ENCODE measurements around the gene PTPN23.
"Not testable (repeated sequence)": the region's sequence is repeated elsewhere in the genome, so short reads cannot be mapped to it uniquely, and the experiment has no call there.

The PTPN23 gene, protein sequence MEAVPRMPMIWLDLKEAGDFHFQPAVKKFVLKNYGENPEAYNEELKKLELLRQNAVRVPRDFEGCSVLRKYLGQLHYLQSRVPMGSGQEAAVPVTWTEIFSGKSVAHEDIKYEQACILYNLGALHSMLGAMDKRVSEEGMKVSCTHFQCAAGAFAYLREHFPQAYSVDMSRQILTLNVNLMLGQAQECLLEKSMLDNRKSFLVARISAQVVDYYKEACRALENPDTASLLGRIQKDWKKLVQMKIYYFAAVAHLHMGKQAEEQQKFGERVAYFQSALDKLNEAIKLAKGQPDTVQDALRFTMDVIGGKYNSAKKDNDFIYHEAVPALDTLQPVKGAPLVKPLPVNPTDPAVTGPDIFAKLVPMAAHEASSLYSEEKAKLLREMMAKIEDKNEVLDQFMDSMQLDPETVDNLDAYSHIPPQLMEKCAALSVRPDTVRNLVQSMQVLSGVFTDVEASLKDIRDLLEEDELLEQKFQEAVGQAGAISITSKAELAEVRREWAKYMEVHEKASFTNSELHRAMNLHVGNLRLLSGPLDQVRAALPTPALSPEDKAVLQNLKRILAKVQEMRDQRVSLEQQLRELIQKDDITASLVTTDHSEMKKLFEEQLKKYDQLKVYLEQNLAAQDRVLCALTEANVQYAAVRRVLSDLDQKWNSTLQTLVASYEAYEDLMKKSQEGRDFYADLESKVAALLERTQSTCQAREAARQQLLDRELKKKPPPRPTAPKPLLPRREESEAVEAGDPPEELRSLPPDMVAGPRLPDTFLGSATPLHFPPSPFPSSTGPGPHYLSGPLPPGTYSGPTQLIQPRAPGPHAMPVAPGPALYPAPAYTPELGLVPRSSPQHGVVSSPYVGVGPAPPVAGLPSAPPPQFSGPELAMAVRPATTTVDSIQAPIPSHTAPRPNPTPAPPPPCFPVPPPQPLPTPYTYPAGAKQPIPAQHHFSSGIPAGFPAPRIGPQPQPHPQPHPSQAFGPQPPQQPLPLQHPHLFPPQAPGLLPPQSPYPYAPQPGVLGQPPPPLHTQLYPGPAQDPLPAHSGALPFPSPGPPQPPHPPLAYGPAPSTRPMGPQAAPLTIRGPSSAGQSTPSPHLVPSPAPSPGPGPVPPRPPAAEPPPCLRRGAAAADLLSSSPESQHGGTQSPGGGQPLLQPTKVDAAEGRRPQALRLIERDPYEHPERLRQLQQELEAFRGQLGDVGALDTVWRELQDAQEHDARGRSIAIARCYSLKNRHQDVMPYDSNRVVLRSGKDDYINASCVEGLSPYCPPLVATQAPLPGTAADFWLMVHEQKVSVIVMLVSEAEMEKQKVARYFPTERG (N-terminal part only)

DNA sequence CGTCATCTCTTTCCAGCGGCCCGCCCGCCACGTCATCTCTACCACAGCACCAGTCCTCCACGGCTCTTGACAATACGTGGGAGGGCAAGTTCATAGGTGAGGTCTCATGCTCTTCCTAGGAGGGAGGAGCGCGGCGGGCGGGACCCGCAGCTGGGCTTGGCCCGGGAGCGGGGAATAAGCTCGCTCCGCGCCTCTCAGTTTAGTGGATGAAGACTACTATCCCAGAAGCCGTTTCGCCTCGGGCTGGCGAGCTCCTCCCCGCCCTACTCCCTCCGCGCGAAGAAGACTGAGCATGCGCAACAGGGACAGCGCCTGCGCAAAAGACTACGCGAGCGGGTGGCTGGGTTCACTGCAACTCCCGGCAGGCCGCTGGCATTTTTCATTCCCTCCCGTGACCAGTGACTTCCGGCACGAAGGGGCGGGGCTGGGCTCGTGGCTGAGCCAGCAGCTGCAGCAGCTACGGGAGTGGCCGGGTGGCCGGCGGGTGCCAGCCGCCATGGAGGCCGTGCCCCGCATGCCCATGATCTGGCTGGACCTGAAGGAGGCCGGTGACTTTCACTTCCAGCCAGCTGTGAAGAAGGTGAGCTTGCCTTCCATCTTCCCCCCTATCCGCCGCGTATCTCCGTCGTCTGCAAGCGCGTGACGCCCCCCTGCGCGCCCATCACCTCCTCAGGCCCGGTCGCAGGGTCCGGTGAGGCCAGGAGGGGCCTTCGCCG lies at the start of gene PTPN23:
Gene PTPN23, plus strand, starts transcription at position 421 of the 716 bp plus-strand sequence. Its CDS starts 76 bp downstream, at position 497.
- peak; percentile 99 for DNase-seq

DNA sequence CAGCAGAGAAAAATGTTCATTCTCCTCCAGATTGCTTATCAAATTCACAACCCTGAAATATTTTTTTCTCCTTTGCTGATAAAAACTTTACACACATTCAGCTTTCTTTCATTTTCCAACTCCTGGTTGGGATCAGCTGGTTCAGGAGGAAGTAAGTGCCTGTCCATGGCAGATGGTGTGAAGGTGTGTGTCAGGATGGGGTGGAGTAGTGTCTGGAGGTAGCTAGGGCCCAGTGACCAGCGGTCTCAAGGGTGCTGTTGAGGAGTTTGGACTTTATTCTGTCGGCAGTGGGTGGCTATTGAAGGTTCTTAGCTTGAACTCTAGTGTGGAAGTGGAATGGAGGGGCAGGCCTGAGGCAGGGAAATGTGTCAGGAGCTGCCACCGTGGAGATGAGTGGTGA lies 46.9 kb upstream of the PTPN23 start:
- DNase-seq = no peak

DNA sequence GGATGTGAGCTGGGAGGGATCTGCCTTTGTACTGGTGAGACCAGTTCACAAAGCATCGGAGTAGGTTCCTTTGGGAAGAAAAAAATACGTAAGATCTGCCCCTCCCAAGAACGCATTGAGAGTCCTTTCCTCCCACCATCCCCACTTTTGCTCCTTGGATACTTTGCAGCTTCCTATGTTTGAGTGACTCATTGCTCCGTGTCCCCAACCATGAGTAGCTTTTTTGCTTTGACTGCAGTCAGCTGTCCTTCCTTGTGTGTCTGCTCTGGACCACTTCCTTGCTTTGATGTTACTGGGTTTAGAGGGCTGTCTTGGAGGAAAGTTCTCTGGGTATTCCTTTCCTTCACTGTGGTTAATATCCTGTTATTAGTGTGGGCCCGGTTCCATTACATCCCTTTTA lies 43.2 kb upstream of the PTPN23 start:
- no peak for DNase-seq

DNA sequence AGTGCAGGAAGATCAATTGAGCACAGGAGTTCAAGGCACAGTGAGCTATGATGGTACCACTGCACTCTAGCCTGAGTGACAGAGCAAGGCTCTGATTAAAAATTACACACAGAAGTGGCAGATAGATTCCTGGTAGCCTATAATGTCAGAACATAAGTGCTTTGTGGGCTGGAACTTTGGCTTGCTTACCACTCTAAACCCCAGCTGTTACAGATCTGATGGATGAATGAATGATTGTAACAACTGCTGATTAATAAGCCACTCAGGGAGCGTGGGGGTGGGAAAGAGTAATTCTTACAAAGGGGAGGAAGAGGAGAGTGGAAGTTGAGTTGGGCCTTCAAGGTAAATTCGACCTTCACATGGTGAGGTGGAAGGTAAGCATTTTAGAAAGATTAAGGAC lies 40.9 kb upstream of the PTPN23 start:
- no peak for DNase-seq

DNA sequence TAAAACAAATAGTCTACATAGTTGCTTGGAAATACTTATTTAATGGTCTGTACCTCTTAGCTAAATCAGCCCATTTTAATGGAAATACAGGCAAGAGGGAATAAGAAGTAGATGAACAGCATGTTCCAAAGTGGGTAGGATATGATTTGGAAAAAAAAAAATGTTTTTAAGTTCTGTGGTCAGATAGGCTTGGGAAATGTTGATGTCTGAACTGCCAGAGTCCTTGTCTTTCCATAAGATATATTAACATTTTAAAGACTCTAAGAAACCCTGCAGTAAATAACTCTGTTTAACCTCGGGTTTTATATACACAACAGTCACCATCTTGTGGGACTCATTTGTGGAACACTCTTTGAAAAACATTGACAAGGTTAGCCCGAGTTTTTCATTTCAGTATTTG lies 40.0 kb upstream of the PTPN23 start:
- DNase-seq = no peak

DNA sequence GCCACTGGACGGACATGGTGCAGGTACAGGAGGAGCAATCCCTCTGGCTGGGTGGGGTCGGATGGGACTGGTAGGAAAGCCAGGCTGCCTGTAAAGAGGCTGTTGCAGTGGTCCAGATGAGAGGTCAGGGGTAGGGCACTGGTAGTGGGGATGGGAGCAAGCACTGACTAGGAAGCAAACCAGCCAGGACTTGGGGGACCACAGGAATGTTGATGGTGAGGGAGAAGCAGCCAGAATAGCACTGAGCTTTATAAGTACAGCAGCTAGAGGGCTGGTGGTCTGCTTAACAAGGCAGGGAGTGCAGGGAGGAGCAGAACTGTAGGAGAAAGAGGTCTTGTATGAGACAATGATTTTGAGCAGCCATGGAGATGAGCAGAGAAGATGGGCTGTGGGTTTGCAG lies 38.7 kb upstream of the PTPN23 start:
- no peak for DNase-seq

DNA sequence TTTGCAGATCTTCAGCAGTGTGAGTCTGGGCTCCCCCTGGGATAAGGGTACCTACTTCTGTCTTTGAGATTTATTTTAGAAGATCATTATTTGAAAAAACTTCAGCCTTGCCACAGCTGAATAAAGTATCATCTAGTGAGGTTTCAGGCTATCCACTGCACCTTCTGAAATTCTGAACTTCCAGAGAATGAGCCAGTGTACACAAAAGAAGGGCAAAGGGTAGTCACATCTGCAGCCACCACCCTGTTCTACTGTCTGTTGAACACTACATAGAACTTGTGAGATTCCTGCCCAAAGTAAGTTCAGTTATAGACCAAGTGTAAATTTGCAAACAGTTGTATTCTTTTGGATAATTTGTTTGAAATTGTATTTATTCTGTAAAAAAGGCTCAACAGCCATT lies 38.0 kb upstream of the PTPN23 start:
- DNase-seq = no peak

DNA sequence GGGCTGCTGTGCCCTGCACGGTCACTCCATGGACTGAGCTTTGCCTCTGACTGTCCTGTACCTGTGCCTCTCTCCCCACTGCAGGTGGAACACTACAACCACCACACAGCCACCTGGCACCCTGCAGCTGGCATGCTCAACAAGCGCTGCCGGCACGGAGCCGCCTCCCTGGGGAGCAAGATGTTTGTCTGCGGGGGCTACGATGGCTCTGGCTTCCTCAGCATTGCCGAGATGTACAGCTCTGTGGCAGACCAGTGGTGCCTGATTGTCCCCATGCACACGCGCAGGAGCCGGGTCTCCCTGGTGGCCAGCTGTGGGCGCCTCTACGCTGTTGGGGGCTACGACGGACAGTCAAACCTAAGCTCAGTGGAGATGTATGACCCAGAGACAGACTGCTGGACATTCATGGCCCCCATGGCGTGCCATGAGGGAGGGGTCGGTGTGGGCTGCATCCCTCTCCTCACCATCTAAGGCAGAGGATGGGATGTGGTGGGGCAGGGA lies 37.3 kb upstream of the PTPN23 start:
- no peak for DNase-seq

DNA sequence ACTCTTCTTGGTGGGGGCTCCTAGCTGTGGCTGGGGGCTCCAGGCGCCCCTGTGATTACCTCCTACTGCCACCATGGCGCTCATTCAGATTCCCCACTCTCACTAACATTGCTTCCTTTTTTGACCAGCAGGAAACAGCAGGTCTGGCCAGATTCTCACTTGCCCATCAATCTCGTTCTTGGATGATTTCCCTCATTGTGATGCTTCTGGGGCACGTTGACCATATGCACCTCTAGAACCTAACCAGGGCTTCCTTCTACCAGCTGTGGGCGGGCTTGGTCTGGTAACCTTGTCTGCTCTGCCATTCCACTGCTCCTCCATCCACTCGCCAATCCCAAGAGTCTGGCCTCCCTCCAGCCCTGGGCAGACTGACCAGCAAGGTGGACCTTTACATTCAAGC lies 35.9 kb upstream of the PTPN23 start:
- no peak for DNase-seq

DNA sequence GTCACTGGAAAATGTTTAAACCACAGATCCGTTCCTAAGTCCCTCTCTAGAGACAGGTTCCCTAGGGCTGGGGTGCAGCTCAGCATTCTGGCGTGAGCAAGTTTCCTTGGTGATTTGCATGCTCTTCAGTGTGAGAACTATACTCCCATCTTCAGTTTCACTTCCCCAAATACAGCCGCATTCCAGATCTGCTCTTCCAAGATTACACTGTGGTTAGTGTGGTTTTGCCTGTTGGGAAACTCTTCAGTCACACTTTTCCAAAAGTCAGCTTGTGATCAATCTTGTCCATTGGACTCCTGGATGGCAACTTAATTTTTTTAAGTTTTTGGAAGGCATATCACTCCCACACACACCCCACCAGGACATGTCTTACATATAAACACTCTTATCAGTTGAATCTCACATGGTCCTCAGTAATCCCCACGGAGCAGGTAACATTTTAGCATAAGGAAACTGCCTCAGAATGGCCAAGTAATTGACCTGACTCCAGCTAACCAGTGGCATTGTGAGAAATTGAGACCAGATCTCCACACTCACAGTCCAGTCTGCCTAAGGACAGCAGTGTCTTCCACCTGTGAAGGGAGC lies 33.5 kb upstream of the PTPN23 start:
- DNase-seq = peak; percentile 60

DNA sequence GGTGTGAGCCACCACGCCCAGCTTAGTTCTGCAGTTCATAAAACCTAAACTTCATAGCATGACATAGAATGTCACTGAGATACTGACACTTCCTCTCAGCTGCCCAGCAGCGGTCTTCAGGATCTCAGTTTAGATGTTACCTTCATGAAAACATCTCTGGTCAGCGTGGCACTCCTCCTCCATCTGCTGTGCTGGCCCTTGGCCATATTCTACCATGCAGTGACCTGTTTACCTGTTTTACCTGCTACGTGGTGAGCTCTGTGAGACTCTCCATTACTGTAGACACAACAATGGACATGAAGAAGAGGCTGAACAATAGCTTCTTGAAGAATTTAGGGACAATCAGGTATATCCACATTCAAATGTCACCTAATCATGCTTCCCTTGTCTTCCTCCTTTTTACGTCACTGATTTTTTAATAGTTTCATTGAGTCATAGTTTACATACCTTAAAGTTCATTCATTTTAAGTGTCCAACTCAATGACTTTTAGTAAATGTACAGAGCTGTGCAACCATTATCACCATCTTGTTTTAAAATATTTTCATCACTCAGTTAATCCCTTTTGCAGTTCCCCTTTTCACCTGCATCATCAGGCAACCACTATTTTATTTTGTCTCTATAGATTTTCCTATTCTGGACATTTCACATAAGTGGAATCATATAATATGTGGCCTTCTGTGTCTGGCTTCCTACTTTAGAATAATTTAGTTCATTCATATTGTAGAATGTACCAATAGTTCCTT lies 32.2 kb upstream of the PTPN23 start:
- no peak for DNase-seq

DNA sequence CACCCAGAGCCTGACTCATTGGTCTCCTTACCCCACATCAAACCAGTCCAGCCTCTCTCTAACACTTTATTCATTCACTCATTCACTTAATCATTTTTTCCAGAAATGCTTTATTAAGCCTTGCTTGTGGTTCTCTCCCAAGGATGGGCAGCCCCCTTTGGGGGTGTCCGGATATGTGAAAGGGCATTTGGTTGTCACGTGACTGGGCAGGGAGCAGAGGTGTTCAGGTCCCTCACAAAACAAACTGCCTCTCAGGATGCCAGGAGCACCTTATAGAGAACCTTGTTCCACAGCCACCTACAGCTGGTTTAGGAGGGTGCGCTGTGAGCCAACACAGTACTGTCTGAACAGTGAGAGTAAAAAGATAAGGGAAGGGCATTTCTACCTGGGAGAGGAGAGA lies 25.8 kb upstream of the PTPN23 start:
- DNase-seq = no peak

DNA sequence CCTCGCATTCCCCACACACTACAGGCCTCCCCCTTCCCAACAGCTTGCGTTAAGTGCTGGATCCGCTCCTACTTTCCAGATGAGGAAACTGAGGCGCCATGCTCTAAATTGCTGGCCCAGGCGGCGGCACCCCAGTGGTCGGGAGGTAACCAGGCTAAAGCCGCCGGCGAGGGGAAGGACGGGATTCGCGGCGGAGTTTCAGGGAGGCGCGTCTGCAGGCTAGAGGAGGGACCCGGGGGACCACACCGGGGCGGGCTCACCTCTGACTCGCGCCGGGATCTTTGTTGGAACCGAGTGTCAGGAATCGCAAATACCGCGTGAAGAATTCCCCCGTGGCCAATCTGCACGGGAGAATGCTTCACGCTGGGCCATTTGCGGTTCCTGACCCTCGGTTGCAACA lies 24.6 kb upstream of the PTPN23 start:
- no peak for DNase-seq

DNA sequence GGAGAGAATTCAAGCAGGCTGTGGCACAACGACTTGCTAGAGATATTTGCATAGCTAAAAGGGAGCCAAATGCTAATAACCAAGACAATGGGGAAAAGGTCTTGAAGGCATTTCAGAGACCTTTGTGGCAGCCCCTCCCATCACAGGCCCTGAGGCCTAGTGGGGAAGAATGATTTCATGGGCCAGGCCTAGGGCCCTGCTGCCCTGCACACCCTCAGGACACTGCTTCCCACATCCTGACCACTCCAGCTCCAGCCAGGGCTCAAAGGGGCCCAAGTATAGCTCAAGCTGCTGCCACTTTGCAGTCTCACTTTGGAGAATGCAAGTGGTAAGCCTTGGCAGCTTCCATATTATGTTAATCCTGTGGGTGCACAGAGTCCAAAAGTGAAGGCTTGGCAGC lies 21.5 kb upstream of the PTPN23 start:
- no peak for DNase-seq

DNA sequence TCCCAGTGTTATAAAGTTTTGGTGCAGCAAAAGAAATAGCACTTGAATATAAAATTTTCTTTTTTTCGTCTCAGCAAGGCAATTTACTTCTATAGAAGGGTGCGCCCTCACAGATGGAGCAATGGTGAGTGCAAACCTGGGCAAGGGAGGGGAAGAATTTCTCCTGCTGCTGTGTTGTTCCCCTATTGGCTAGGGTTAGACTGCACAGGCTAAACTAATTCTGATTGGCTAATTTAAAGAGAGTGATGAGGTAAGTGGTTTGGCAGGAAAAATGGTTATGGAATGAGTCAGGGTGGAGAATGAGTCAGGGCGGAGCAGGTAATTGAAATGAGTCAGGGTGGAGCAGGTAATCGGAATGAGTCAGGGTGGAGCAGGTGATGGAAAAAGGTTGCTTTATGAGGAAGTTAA lies 20.7 kb upstream of the PTPN23 start:
- not testable (repeated sequence) for DNase-seq

DNA sequence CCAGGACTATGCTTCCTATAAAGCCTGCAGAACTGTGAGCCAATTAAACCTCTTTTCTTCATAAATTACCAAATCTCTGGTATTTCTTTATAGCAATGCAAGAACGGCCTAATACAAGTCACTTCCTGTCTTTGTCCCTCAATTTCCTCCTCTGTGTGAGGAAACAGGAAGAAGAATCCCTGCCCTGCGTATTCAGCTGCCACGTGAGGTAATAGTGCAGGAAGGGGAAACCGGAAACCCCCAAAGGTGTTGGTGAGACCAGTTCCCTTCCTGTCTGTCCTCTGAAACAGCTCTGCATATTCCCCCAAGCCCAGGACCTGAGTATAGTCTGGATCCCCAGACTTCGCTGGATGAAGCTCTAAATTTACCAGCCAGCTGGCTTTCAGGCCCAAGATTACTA lies 18.1 kb upstream of the PTPN23 start:
- DNase-seq = no peak

DNA sequence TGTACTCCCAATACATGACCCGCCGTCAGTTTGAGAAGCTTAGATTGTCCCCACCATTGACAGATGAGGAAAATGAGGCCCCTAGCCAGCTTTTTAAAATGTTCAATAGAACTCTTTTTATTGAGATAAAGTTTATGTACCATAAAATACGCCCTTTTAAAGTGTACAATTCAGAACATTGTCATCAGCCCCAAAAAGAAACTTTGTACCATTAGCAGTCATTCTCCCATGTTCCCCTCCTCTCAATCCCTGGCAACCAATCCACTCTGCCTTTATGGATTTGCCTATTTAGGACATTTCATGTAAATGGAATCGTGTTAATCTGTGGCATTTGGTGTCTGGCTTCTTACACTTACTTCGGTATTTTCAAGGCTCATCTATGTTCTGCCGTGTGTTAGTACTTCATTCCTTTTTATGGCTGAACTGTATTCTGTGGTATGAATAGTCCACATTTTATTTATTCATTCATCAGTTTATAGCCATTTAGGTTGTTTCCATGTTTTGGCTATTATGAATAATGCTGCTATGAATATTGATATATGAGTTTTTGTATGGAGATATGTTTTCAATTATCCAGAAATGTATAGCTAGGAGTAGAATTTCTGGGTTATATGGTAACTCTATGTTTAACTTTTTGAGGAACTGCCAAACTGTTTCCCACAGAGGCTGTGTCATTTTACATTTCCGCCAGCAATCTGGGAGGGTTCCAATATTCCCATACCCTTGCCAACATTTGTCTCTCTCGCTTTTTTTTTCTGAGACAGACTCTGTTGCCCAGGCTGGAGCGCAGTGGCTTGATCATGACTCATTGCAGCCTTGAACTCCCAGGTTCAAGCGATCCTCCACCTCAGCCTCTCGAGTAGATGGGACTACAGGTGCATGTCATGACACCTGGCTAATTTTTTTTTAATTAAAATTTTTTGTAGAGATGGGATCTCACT lies 15.3 kb upstream of the PTPN23 start:
- DNase-seq = no peak

DNA sequence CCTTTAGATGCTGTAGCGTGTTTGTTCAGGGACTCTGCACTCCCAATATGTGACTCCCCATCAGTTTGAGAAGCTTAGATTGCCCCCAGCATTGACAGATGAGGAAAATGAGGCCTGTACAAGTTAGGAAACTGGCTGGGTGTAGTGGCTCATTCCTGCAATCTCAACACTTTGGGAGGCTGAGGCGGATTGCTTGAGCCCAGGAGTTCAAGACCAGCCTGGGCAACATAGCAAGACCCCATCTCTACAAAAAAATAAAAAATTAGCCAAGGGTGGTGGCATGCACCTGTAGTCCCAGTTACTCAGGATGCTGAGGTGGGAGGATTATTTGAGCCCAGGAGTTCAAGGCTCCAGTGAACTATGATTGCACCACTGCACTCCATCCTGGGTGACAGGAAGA lies 14.0 kb upstream of the PTPN23 start:
- DNase-seq = no peak

DNA sequence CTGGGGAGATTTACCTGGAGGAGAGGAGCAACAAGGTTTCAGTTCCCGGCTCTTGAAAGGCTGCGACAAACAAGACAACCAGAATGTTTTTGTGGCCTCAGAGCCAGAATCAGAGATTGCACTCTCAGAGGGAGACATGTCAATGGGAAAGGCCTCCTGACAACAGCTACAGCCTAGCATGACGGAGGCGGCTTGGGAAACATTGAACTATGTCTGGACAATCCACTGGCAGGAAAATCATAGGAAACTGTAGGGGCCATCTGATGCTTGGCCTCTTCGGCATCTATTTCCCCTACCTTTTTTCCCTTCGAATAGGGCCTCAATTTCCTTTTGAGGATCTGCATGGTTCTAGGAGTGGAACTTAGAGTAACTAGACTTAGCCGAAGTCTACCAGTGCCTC lies 13.2 kb upstream of the PTPN23 start:
- no peak for DNase-seq

DNA sequence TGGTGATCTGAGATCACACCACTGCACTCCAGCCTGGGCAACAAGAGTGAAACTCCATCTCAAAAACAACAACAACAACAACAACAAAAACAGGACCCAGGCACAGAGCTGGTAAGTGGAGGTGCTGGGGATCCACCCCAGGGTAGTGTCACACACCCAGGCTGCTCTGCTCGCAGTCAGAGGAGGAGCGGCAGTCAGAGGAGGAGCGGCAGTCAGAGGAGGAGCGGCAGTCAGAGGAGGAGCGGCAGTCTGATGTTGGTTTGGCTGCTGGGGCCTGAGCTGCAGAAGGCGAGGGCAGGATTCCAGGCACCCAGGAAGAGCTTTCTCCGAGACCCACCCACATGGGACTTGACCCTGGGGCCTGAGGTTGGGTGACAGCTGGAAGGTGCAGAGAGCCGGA lies 10.8 kb upstream of the PTPN23 start:
- DNase-seq = not testable (repeated sequence)
